Measurements from ENCODE around the gene PATE4.

Gene PATE4

GRCh38 chr11:125869521-125869920, 36.4 kb downstream of the PATE4 start:
- Mint-ChIP-seq H3K9me3 (peaks cover 6% of the 10 kb centered on the region), H3K4me1 (no peaks in the 10 kb centered on the region), H3K27me3 (ENCODE audit: low read depth) (peaks cover 6% of the 10 kb centered on the region), H3K27ac (no peak overlapping the region), H3K4me3 (no peak overlapping the region), H3K36me3 (ENCODE audit: low read depth) (peaks cover 4% of the 10 kb centered on the region)
- no peak for TF ChIP-seq CTCF (IDR thresholded peaks at IDR 0.05; ENCODE audit: unreplicated experiment in 3 of 3)

GRCh38 chr11:125871391-125872137, 38.4 kb downstream of the PATE4 start:
- H3K36me3 Mint-ChIP-seq (ENCODE audit: low read depth): no peaks in the 10 kb centered on the region
- peaks cover 6% of the 10 kb centered on the region for H3K27me3 Mint-ChIP-seq (ENCODE audit: low read depth)
- H3K9me3 Mint-ChIP-seq: peaks cover 2% of the 10 kb centered on the region
- TF ChIP-seq CTCF (IDR thresholded peaks at IDR 0.05; ENCODE audit: unreplicated experiment in 3 of 3): peak; percentile 20 to 51 (median 33)
- H3K4me3 Mint-ChIP-seq: no peak overlapping the region
- no peaks in the 10 kb centered on the region for H3K4me1 Mint-ChIP-seq
- H3K27ac Mint-ChIP-seq: no peak overlapping the region

- no peak overlapping the region for H3K4me3 Mint-ChIP-seq
- no peak overlapping the region for H3K27ac Mint-ChIP-seq
- no peaks in the 10 kb centered on the region for H3K36me3 Mint-ChIP-seq (ENCODE audit: low read depth)
- peaks cover 6% of the 10 kb centered on the region for H3K27me3 Mint-ChIP-seq (ENCODE audit: low read depth)
- H3K9me3 Mint-ChIP-seq: peaks cover 2% of the 10 kb centered on the region
- no peak for TF ChIP-seq CTCF (IDR thresholded peaks at IDR 0.05; ENCODE audit: unreplicated experiment in 3 of 3)
- no peaks in the 10 kb centered on the region for H3K4me1 Mint-ChIP-seq
These were observed 39.0 kb downstream of the PATE4 start for GRCh38 chr11:125872138-125872491.

GRCh38 chr11:125873881-125874555, 40.9 kb downstream of the PATE4 start:
- no peak overlapping the region for H3K27ac Mint-ChIP-seq
- peak overlapping the region; percentile 22 to 46 (median 41) for H3K4me3 Mint-ChIP-seq
- peaks cover 13% of the 10 kb centered on the region for H3K27me3 Mint-ChIP-seq (ENCODE audit: low read depth)
- TF ChIP-seq CTCF (IDR thresholded peaks at IDR 0.05; ENCODE audit: unreplicated experiment in 3 of 3): no peak
- peaks cover 2% of the 10 kb centered on the region for H3K9me3 Mint-ChIP-seq
- H3K4me1 Mint-ChIP-seq: no peaks in the 10 kb centered on the region
- no peaks in the 10 kb centered on the region for H3K36me3 Mint-ChIP-seq (ENCODE audit: low read depth)

- Mint-ChIP-seq H3K9me3 (peaks cover 2% of the 10 kb centered on the region), H3K36me3 (ENCODE audit: low read depth) (no peaks in the 10 kb centered on the region), H3K4me3 (peak overlapping the region; percentile 22 to 46 (median 41)), H3K4me1 (no peaks in the 10 kb centered on the region), H3K27me3 (ENCODE audit: low read depth) (peaks cover 13% of the 10 kb centered on the region), H3K27ac (no peak overlapping the region)
- peak; percentile 72 to 80 (median 79) for TF ChIP-seq CTCF (IDR thresholded peaks at IDR 0.05; ENCODE audit: unreplicated experiment in 3 of 3)
These were observed 41.5 kb downstream of the PATE4 start for GRCh38 chr11:125874556-125875124.
